ENCODE results near the gene ARFRP1. TPM values are rescaled to one million over a fixed set of nuclear protein-coding genes. Genes with fewer than 3 reads are reported as not detected.
A peak's percentile ranks its signal among the peaks of the same experiment; 100 is the strongest.

The ARFRP1 gene
- total RNA-seq, 1 experiment from 2014 or later: 42.7 TPM

GRCh38 chr20:63741676-63742380 lies 34.1 kb upstream of the ARFRP1 start:
- Mint-ChIP-seq H3K27me3 (ENCODE audit: low read depth) (no peaks in the 10 kb centered on the region), H3K9me3 (no peaks in the 10 kb centered on the region), H3K27ac (no peak overlapping the region), H3K36me3 (ENCODE audit: insufficient read depth in 1 of 3, low read depth in 3 of 3) (peaks cover 0 to 14% (median 14%) of the 10 kb centered on the region in 3 experiments; a peak in 4 of 7 replicates), H3K4me3 (peak overlapping the region; percentile 65 to 76; a peak in 3 of 5 replicates), H3K4me1 (peaks cover 0 to 2% of the 10 kb centered on the region in 2 experiments; a peak in 1 of 4 replicates)
- Histone ChIP-seq H3K23ac (ENCODE audit: insufficient read length, low read depth, low read length) (no peak overlapping the region), H4K91ac (ENCODE audit: insufficient read length, low read depth, low read length) (no peak overlapping the region), H3K27ac (ENCODE audit: insufficient read length, low read depth, low read length) (no peak overlapping the region), H4K5ac (ENCODE audit: insufficient read length, low read depth, low read length) (no peak overlapping the region), H2BK120ac (ENCODE audit: low read depth, low read length, poor library complexity, severe bottlenecking) (no peak overlapping the region), H4K20me1 (ENCODE audit: control insufficient read depth, insufficient read depth, insufficient read length) (no peaks in the 10 kb centered on the region), H2BK15ac (ENCODE audit: low read depth, low read length) (no peak overlapping the region), H2AK5ac (ENCODE audit: insufficient read length, low read length) (no peak overlapping the region), H3K4me2 (ENCODE audit: insufficient read depth, insufficient read length, low read length) (no peak overlapping the region), H4K8ac (replicated peaks; ENCODE audit: insufficient read length, low read depth, low read length) (no peak overlapping the region), H2BK5ac (ENCODE audit: insufficient read length, low read length) (no peak overlapping the region), H3T11ph (ENCODE audit: low read length) (no peak overlapping the region), H3K9ac (ENCODE audit: extremely low read depth, insufficient read length, low read length) (no peak overlapping the region), H3K14ac (ENCODE audit: insufficient read depth, low read length) (no peak overlapping the region), H3K27me3 (ENCODE audit: insufficient read depth, low read length) (no peaks in the 10 kb centered on the region), H2BK20ac (ENCODE audit: low read depth, low read length, poor library complexity, severe bottlenecking) (no peak overlapping the region), H3K79me2 (ENCODE audit: insufficient read depth, low read length) (no peaks in the 10 kb centered on the region), H3K23me2 (ENCODE audit: insufficient read length, low read depth, low read length, poor library complexity, severe bottlenecking) (peaks cover 9% of the 10 kb centered on the region), H2AFZ (ENCODE audit: low read length) (no peak overlapping the region), H3K56ac (ENCODE audit: insufficient read length, low read depth, low read length) (no peak overlapping the region), H3K79me1 (ENCODE audit: insufficient read depth, low read depth, low read length, poor library complexity, severe bottlenecking) (no peaks in the 10 kb centered on the region), H3K4me1 (ENCODE audit: insufficient read depth, low read length) (no peaks in the 10 kb centered on the region), H3K9me3 (ENCODE audit: control insufficient read depth, low read depth, low read length) (no peaks in the 10 kb centered on the region), H2BK12ac (ENCODE audit: insufficient read length, low read depth, low read length) (no peak overlapping the region), H3K4ac (ENCODE audit: low read depth, low read length) (no peak overlapping the region), H3K18ac (ENCODE audit: insufficient read length, low read depth, low read length) (no peak overlapping the region)
- TF ChIP-seq CTCF (conservative IDR thresholded peaks at IDR 0.05): no peak
- WGBS (ENCODE audit: extremely low coverage, insufficient read length, low lambda C conversion rate): no CpG with 5 or more reads among the region's 30 CpGs
- DNase-seq: no peak
